ENCODE results near the gene MN1. TPM values are rescaled to one million over a fixed set of nuclear protein-coding genes. Genes with fewer than 3 reads are reported as not detected.

MN1 gene
- total and polyA plus RNA-seq, 2 of the 8 experiments (the other 6 are each of a cell fraction or from before 2014, with no cell fraction given): 3.1 to 4.9 TPM

- TF ChIP-seq KDM1A (IDR thresholded peaks at IDR 0.05; ENCODE audit: borderline replicate concordance, low read length) (no peak), NRF1 (IDR thresholded peaks at IDR 0.05; ENCODE audit: low read depth, low read length) (no peak), SUZ12 (IDR thresholded peaks at IDR 0.05; ENCODE audit: low read length) (no peak), KDM4A (IDR thresholded peaks at IDR 0.05; ENCODE audit: low read depth, low read length, severe bottlenecking) (no peak), RXRA (IDR thresholded peaks at IDR 0.05; ENCODE audit: insufficient read depth, low read depth, low read length) (no peak), GTF2F1 (IDR thresholded peaks at IDR 0.05; ENCODE audit: borderline replicate concordance, low read depth, low read length) (no peak)
Observed at GRCh38 chr22:27720860-27721259, 80.7 kb downstream of the MN1 start (continued).
